KOPT-K1 (cell line): ENCODE data around the gene SNX10.

Experiments used
- H3K27ac ChIP-seq: fragments of 200-600 bp; sonication (generic); 2 replicates; pipeline ENCODE4 v1.5.1; 2016; ENCODE audit warnings: antibody characterized with exemption, mild to moderate bottlenecking, low read depth, low read length; ENCODE audit not compliant: poor library complexity, severe bottlenecking
- H3K36me3 ChIP-seq: fragments of 200-600 bp; sonication (generic); 2 replicates; pipeline ENCODE4 v1.5.1; 2017; ENCODE audit warnings: antibody characterized with exemption, mild to moderate bottlenecking, low read length, moderate library complexity; ENCODE audit not compliant: insufficient read depth
- H3K9me3 ChIP-seq: fragments of 200-600 bp; sonication (generic); 2 replicates; pipeline ENCODE4 v1.5.1; 2017; ENCODE audit warnings: antibody characterized with exemption, low read length, mild to moderate bottlenecking; ENCODE audit not compliant: insufficient read depth, poor library complexity, severe bottlenecking

SNX10 gene

GRCh38 chr7:26363465-26363864 is 71.8 kb downstream of the SNX10 start:
- Histone ChIP-seq H3K27ac (no peak overlapping the region), H3K9me3 (no peaks in the 10 kb centered on the region), H3K36me3 (peaks cover 33% of the 10 kb centered on the region)

- Histone ChIP-seq H3K9me3 (no peaks in the 10 kb centered on the region), H3K27ac (no peak overlapping the region), H3K36me3 (peaks cover 33% of the 10 kb centered on the region)
Observed at GRCh38 chr7:26365077-26365900, 73.6 kb downstream of the SNX10 start.

GRCh38 chr7:26365901-26366275 is 74.2 kb downstream of the SNX10 start:
- H3K27ac ChIP-seq: no peak overlapping the region
- peaks cover 33% of the 10 kb centered on the region for H3K36me3 ChIP-seq
- no peaks in the 10 kb centered on the region for H3K9me3 ChIP-seq

GRCh38 chr7:26367219-26367711 is 75.6 kb downstream of the SNX10 start:
- Histone ChIP-seq H3K9me3 (no peaks in the 10 kb centered on the region), H3K27ac (no peak overlapping the region), H3K36me3 (peaks cover 42% of the 10 kb centered on the region)

- Histone ChIP-seq H3K9me3 (no peaks in the 10 kb centered on the region), H3K27ac (no peak overlapping the region), H3K36me3 (peaks cover 49% of the 10 kb centered on the region)
Observed at GRCh38 chr7:26368542-26368941, 76.9 kb downstream of the SNX10 start.

GRCh38 chr7:26369593-26369992 is 77.9 kb downstream of the SNX10 start:
- no peak overlapping the region for H3K27ac ChIP-seq
- H3K36me3 ChIP-seq: peaks cover 49% of the 10 kb centered on the region

GRCh38 chr7:26370011-26370410 is 78.3 kb downstream of the SNX10 start:
- H3K9me3 ChIP-seq: no peaks in the 10 kb centered on the region
- no peak overlapping the region for H3K27ac ChIP-seq
- peaks cover 47% of the 10 kb centered on the region for H3K36me3 ChIP-seq

More at GRCh38 chr7:26369593-26369992, 77.9 kb downstream of the SNX10 start:
- no peaks in the 10 kb centered on the region for H3K9me3 ChIP-seq

GRCh38 chr7:26372249-26372648 is 80.6 kb downstream of the SNX10 start:
- Histone ChIP-seq H3K27ac (no peak overlapping the region), H3K36me3 (peaks cover 25% of the 10 kb centered on the region), H3K9me3 (no peaks in the 10 kb centered on the region)

GRCh38 chr7:26372704-26373103 is 81.0 kb downstream of the SNX10 start:
- Histone ChIP-seq H3K9me3 (no peaks in the 10 kb centered on the region), H3K36me3 (peaks cover 20% of the 10 kb centered on the region), H3K27ac (no peak overlapping the region)

GRCh38 chr7:26374647-26375373 is 83.1 kb downstream of the SNX10 start:
- peaks cover 16% of the 10 kb centered on the region for H3K36me3 ChIP-seq
- H3K27ac ChIP-seq: no peak overlapping the region
- no peaks in the 10 kb centered on the region for H3K9me3 ChIP-seq

GRCh38 chr7:26375726-26376174 is 84.1 kb downstream of the SNX10 start:
- Histone ChIP-seq H3K36me3 (peaks cover 16% of the 10 kb centered on the region), H3K27ac (no peak overlapping the region), H3K9me3 (no peaks in the 10 kb centered on the region)

- Histone ChIP-seq H3K27ac (no peak overlapping the region), H3K36me3 (peaks cover 16% of the 10 kb centered on the region)
Observed at GRCh38 chr7:26376175-26376917, 84.7 kb downstream of the SNX10 start.

GRCh38 chr7:26378016-26378415 is 86.4 kb downstream of the SNX10 start:
- Histone ChIP-seq H3K27ac (no peak overlapping the region), H3K9me3 (no peaks in the 10 kb centered on the region), H3K36me3 (no peaks in the 10 kb centered on the region)

More at GRCh38 chr7:26376175-26376917, 84.7 kb downstream of the SNX10 start:
- H3K9me3 ChIP-seq: no peaks in the 10 kb centered on the region

- H3K36me3 ChIP-seq: no peaks in the 10 kb centered on the region
- H3K9me3 ChIP-seq: no peaks in the 10 kb centered on the region
- H3K27ac ChIP-seq: no peak overlapping the region
Observed at GRCh38 chr7:26379711-26380110, 88.0 kb downstream of the SNX10 start.
